Stimulated activated CD4-positive, alpha-beta T cell treated with anti-CD3 and anti-CD28 coated beads, Interleukin-2, amount 100 ng/mL, for 4 hours (primary cell): ENCODE data around the gene FBXO5.
"Not testable (repeated sequence)": the region's sequence is repeated elsewhere in the genome, so short reads cannot be mapped to it uniquely, and the experiment has no call there.

ENCODE experiments used
- DNase-seq: peaks from one replicate; pipeline ENCODE4 v3.0.0-alpha.2; 2020; ENCODE audit warnings: low read depth

The FBXO5 gene

GRCh38 chr6:152982904-152983636 lies at the start of gene FBXO5:
TSS of gene FBXO5 (minus strand) at chr6:152983041. CDS start at chr6:152982959, 82 bp downstream.
- DNase-seq, result peak; percentile 97

- no peak for DNase-seq
These were observed 49.5 kb upstream of the FBXO5 start for GRCh38 chr6:153032255-153032882.

- no peak for DNase-seq
These were observed 48.6 kb upstream of the FBXO5 start for GRCh38 chr6:153031335-153031955.

GRCh38 chr6:153028963-153029362 lies 46.1 kb upstream of the FBXO5 start:
- DNase-seq, result no peak

- no peak for DNase-seq
These were observed 45.4 kb upstream of the FBXO5 start for GRCh38 chr6:153028286-153028685.

- no peak for DNase-seq
These were observed 44.6 kb upstream of the FBXO5 start for GRCh38 chr6:153027480-153027879.

GRCh38 chr6:153024709-153025017 lies 41.8 kb upstream of the FBXO5 start:
- no peak for DNase-seq

- peak; percentile 16 for DNase-seq
These were observed 41.3 kb upstream of the FBXO5 start for GRCh38 chr6:153023977-153024708.

GRCh38 chr6:153018355-153018754 lies 35.5 kb upstream of the FBXO5 start:
- DNase-seq, result no peak

- DNase-seq, result no peak
These were observed 34.0 kb upstream of the FBXO5 start for GRCh38 chr6:153016846-153017245.

GRCh38 chr6:153015094-153015640 lies 32.3 kb upstream of the FBXO5 start:
- DNase-seq, result no peak

GRCh38 chr6:153013438-153013837 lies 30.6 kb upstream of the FBXO5 start:
- no peak for DNase-seq

- no peak for DNase-seq
These were observed 30.0 kb upstream of the FBXO5 start for GRCh38 chr6:153012856-153013255.

GRCh38 chr6:153003366-153003690 lies 20.5 kb upstream of the FBXO5 start:
- no peak for DNase-seq

- DNase-seq, result peak; percentile 76
These were observed 19.9 kb upstream of the FBXO5 start, which contains the start of gene MTRF1L for GRCh38 chr6:153002613-153003365. TSS of gene MTRF1L (minus strand) at chr6:153002709. CDS start at chr6:153002685, 24 bp downstream.

GRCh38 chr6:153001767-153002612 lies 19.1 kb upstream of the FBXO5 start:
- DNase-seq, result peak; percentile 9

- not testable (repeated sequence) for DNase-seq
These were observed 17.9 kb upstream of the FBXO5 start for GRCh38 chr6:153000790-153001189.

- DNase-seq, result no peak
These were observed 17.4 kb upstream of the FBXO5 start for GRCh38 chr6:153000243-153000642.

GRCh38 chr6:152999538-152999937 lies 16.7 kb upstream of the FBXO5 start:
- not testable (repeated sequence) for DNase-seq

- no peak for DNase-seq
These were observed 11.0 kb upstream of the FBXO5 start for GRCh38 chr6:152993847-152994246.

GRCh38 chr6:152993431-152993830 lies 10.6 kb upstream of the FBXO5 start:
- DNase-seq, result no peak
